ENCODE data around the gene ZNF678.

Gene ZNF678

GRCh38 chr1:227540170-227541098 lies 22.9 kb upstream of the ZNF678 start:
- no peak overlapping the region for H3K4me3 ChIP-seq
- no peak overlapping the region for H3K27ac ChIP-seq
- H3K36me3 ChIP-seq, result no peaks in the 10 kb centered on the region
- DNase-seq, result no peak
- intact Hi-C loops (cut with DNase I; ENCODE audit: low total_unique reads), result no loop called here
- TF ChIP-seq CTCF (IDR thresholded peaks at IDR 0.05), result no peak
- H3K9me3 ChIP-seq, result peaks cover 0 to 21% (median 5%) of the 10 kb centered on the region in 3 donors
- peaks cover 0 to 16% (median 9%) of the 10 kb centered on the region in 4 donors for H3K4me1 ChIP-seq
- H3K27me3 ChIP-seq, result no peaks in the 10 kb centered on the region

- Histone ChIP-seq H3K27me3 (no peaks in the 10 kb centered on the region), H3K27ac (no peak overlapping the region), H3K4me1 (peaks cover 0 to 16% (median 9%) of the 10 kb centered on the region in 4 donors), H3K4me3 (no peak overlapping the region), H3K36me3 (no peaks in the 10 kb centered on the region), H3K9me3 (peaks cover 0 to 15% (median 0%) of the 10 kb centered on the region in 3 donors)
- no peak for TF ChIP-seq CTCF (IDR thresholded peaks at IDR 0.05)
- intact Hi-C loops (cut with DNase I; ENCODE audit: low total_unique reads), result no loop called here
- no peak for DNase-seq
Observed at GRCh38 chr1:227541129-227541528, 22.2 kb upstream of the ZNF678 start.

- H3K27me3 ChIP-seq, result no peaks in the 10 kb centered on the region
- TF ChIP-seq CTCF (IDR thresholded peaks at IDR 0.05), result no peak
- peaks cover 0 to 16% (median 9%) of the 10 kb centered on the region in 4 donors for H3K4me1 ChIP-seq
- H3K4me3 ChIP-seq, result peak overlapping the region; percentile 83 to 99
- no peaks in the 10 kb centered on the region for H3K36me3 ChIP-seq
- intact Hi-C loops (cut with DNase I; ENCODE audit: low total_unique reads), result no loop called here
- H3K27ac ChIP-seq, result peak overlapping the region; percentile 63 to 64
- DNase-seq, result no peak
- peaks cover 0 to 8% (median 0%) of the 10 kb centered on the region in 3 donors for H3K9me3 ChIP-seq
Observed at GRCh38 chr1:227541796-227542152, 21.6 kb upstream of the ZNF678 start.

GRCh38 chr1:227542153-227543120 lies 20.9 kb upstream of the ZNF678 start:
- no peaks in the 10 kb centered on the region for H3K27me3 ChIP-seq
- peak overlapping the region; percentile 83 to 99 for H3K4me3 ChIP-seq
- no peaks in the 10 kb centered on the region for H3K36me3 ChIP-seq
- intact Hi-C loops (cut with DNase I; ENCODE audit: low total_unique reads), result no loop called here
- peak; percentile 78 to 87 for DNase-seq
- H3K9me3 ChIP-seq, result peaks cover 0 to 5% (median 0%) of the 10 kb centered on the region in 3 donors
- peaks cover 0 to 16% (median 9%) of the 10 kb centered on the region in 4 donors for H3K4me1 ChIP-seq
- TF ChIP-seq CTCF (IDR thresholded peaks at IDR 0.05), result peak; percentile 90 to 98
- peak overlapping the region; percentile 63 to 64 for H3K27ac ChIP-seq

- no peak for DNase-seq
- no peak for TF ChIP-seq CTCF (IDR thresholded peaks at IDR 0.05)
- intact Hi-C loops (cut with DNase I; ENCODE audit: low total_unique reads), result no loop called here
Observed at GRCh38 chr1:227543283-227544066, 19.9 kb upstream of the ZNF678 start.

More at GRCh38 chr1:227543283-227544066, 19.9 kb upstream of the ZNF678 start:
- no peak overlapping the region for H3K27ac ChIP-seq
- peaks cover 0 to 16% (median 9%) of the 10 kb centered on the region in 4 donors for H3K4me1 ChIP-seq
- H3K4me3 ChIP-seq, result no peak overlapping the region
- no peaks in the 10 kb centered on the region for H3K9me3 ChIP-seq
- H3K36me3 ChIP-seq, result no peaks in the 10 kb centered on the region
- no peaks in the 10 kb centered on the region for H3K27me3 ChIP-seq

All from tibial artery (tissue), 4 donors.